OCI-LY3 (cell line): ENCODE results near the gene SNX13.

ENCODE experiments used
- CTCF ChIP-seq: fragments of 200-600, 300-600 bp; sonication (generic); IDR thresholded peaks from 2 replicates; pipeline ENCODE4 v1.5.1; 2014; ENCODE audit warnings: antibody characterized with exemption, low read length, low read depth
- EZH2phosphoT487 ChIP-seq: fragments of 200-600 bp; shearing (Covaris generic); IDR thresholded peaks from 2 replicates; pipeline ENCODE4 v1.6.1; 2018; ENCODE audit warnings: antibody characterized with exemption, mixed run types, low read depth

GRCh38 chr7:17879075-17879661 lies 61.1 kb downstream of the SNX13 start:
- no peak for TF ChIP-seq CTCF
- no peak for TF ChIP-seq EZH2phosphoT487
